Stimulated activated CD4-positive, alpha-beta T cell treated with anti-CD3 and anti-CD28 coated beads, Interleukin-2, amount 100 ng/mL, for 24 hours (primary cell): ENCODE data around the gene PTPRM.
"Not testable (repeated sequence)": the region's sequence is repeated elsewhere in the genome, so short reads cannot be mapped to it uniquely, and the experiment has no call there.

Experiments used
- DNase-seq, 2 donors: peaks; one replicate each; pipeline ENCODE4 v3.0.0-alpha.2; 2020

The PTPRM gene

GRCh38 chr18:8020132-8020846, 453.2 kb downstream of the PTPRM start:
- DNase-seq = no peak

DNA sequence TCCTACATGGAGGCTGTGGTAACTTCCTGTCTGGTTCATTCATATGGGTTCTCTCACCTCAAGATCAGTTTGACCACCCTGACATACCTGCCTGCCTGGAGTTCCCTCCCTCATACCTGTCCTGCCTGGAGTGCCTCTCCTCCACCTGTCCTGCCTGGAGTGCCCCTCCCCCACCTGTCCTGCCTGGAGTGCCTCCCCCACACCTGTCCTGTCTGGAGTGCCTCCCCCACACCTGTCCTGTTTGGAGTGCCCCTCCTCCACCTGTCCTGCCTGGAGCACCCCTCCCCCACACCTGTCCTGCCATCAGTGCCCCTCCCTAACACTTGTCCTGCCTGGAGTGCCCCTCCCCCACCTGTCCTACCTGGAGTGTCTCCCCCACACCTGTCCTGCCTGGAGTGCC, 461.9 kb downstream of the PTPRM start:
- no peak for DNase-seq

DNA sequence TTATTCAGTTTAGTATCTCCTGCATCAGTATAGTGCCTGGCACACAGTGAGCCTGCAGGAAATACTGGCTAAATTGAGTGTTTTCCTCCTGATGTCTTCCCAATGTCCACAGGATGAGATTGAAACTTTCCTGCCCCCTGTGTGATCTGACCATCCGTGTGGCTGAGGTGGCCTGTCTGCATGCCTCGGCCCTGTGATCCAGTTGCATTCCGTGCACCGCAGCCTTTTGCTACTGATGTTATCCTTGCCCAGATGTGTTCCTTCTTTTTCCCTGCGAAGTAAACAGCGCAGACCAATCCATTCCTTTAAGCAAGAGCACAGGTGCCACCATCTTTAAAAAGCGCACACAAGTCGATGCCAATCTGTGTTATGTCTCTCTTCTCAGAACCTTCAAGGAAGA, 462.6 kb downstream of the PTPRM start:
- DNase-seq = no peak

GRCh38 chr18:8030201-8030600, 463.1 kb downstream of the PTPRM start:
- no peak for DNase-seq

DNA sequence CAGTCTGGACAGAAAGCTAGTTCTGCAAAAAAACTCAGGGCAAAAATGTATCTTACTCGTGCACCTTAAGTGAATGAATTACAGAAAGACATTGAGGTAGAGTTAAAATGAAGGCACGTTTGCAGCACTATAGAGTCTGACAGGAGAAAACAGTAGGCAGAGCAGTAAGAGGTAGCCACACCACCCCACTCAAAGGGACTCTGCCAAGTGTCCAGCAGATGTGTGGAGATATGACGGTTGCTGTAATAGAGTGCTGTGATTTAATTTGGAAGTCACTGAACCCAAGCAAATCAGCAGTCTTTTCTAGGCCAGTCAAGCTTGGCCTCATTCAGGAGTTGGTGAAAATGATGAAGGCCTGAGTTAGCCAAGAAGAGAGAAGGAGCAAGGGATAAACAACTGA, 464.4 kb downstream of the PTPRM start:
- DNase-seq = no peak

GRCh38 chr18:8034674-8035073, 467.6 kb downstream of the PTPRM start:
- DNase-seq = no peak

- no peak for DNase-seq
These were observed 469.4 kb downstream of the PTPRM start for GRCh38 chr18:8036551-8036950.

DNA sequence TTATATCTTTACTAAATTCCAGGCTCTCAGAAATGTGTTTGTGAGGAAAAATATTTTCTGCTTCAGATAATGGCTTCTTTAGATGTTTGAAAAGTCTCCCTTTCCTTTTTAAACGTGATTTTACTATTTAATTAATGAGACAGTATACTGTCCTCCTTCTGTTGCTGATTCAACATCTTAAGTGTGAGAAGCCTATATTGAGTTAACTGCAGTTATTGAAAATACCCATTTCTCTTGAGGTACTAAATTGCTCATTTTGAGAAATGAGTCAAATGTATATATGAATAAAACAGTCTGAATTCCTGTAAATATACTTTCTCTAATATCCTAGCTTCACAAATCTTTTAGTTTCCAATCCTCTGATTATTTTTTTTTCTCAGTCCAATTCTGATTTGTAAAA, 470.2 kb downstream of the PTPRM start:
- DNase-seq = no peak

GRCh38 chr18:8040021-8040420, 472.9 kb downstream of the PTPRM start:
- no peak for DNase-seq

DNA sequence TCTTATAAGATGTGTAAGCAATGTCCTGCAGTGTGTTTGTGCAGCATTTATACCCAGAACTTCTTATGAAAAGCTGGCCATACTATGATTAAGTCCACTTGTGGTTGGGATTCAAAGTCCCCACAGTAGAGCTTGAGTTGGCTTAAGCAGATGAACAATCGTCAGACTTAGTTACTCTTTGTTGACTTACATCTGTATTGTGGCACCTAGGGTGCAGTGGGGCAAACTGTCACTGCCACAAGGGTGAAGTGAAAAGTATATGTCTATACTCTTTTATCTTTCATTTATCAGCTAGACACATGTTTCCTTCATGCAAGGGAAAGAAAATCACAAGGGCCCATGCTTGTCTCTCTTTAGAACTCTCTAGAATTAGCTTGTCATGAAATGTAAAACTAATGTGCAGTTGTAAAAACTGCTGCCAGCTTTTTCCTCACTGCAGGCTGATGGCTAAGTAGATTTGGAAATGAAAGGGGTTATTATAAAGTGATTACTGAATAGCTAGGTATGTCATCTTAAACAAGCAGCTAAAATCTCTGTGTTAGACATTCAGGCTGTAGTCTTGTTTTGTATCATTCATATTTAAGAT, 474.5 kb downstream of the PTPRM start:
- DNase-seq = no peak

GRCh38 chr18:8044004-8044403, 476.9 kb downstream of the PTPRM start:
- no peak for DNase-seq

GRCh38 chr18:8045160-8045883, 478.2 kb downstream of the PTPRM start:
- no peak for DNase-seq

- peak; percentile 42 to 45 for DNase-seq
These were observed 478.8 kb downstream of the PTPRM start for GRCh38 chr18:8045884-8046281.

DNA sequence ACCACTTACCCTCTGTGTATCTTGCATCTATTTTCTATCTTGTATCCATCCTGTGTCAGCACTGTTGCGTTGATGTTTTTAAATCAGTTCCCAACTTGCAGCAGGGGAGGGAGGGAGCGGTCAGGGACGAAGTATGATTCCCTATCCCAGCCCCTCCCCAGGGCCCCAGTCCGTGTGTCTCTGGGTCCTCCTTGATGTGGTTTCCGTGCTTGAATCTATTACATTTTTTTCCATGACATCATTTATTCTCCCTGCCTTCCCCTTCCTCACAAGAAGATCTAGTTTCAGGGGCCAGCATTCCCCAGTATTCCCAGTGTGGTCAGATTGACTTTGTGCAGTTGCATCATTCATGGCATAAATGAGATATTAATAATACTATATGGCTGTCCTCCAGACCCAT, 479.3 kb downstream of the PTPRM start:
- no peak for DNase-seq

DNA sequence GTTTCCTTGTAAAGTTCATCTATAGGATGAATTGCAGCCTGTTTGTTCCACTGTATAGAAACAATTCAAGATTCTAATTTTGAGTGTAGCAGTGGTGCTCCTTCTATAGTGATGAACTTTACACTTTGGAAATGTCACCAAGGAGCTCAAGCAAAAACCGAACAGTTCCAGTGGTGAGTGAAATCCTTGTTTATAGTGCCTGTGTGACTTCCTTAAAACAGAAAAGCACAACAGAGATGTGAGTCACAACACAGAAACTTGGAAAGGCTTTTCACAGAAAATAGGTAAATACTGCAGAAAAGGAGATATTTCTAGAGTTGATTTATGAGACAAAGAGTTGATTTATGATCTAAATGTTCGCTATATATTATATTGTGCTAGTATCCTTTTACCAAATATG, 482.0 kb downstream of the PTPRM start:
- DNase-seq = no peak

GRCh38 chr18:8050616-8051329, 483.7 kb downstream of the PTPRM start:
- no peak for DNase-seq

DNA sequence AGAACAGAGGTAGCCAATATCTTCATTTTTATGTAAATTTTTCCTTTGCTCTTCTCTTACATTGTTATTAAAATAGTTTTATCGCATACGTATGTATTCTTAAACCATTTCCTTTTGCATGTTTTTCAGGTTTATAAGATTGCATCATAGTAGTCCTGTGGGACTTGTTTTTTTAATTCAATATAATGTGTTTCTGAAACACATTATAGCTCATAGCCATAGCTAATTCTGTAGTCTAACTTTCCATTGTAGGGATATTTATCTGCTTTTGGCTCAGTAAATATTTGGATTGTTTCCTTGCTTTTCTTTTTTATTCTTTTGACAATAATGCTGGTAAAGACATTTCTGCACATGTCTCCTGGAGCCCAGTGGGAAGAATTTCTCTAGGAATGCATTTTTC, 484.3 kb downstream of the PTPRM start:
- no peak for DNase-seq

GRCh38 chr18:8052237-8052701, 485.2 kb downstream of the PTPRM start:
- DNase-seq = no peak

- DNase-seq = no peak
These were observed 489.6 kb downstream of the PTPRM start for GRCh38 chr18:8056723-8057122.

GRCh38 chr18:8063152-8063551, 496.0 kb downstream of the PTPRM start:
- DNase-seq = not testable (repeated sequence)

- DNase-seq = no peak
These were observed 496.6 kb downstream of the PTPRM start for GRCh38 chr18:8063733-8064132.

DNA sequence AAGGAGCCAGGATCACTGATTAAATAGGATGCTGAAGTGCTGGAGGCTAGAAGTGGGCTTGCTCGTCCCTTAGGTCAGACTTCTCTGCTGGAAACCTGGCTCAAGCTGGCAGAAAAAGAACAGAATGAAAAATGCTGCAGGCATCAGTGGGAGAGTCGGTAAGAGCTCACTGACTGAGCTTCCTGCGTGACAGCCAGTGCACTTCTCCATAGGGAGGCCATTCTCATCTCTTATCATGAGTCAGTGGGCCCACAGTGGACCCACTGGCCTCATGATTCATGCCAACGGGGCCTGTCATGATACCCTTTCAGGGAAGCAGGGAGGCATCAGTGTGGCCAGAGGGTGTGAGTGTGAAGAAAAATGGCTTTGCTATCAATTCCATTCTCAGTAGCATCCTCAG, 498.2 kb downstream of the PTPRM start:
- DNase-seq = no peak

DNA sequence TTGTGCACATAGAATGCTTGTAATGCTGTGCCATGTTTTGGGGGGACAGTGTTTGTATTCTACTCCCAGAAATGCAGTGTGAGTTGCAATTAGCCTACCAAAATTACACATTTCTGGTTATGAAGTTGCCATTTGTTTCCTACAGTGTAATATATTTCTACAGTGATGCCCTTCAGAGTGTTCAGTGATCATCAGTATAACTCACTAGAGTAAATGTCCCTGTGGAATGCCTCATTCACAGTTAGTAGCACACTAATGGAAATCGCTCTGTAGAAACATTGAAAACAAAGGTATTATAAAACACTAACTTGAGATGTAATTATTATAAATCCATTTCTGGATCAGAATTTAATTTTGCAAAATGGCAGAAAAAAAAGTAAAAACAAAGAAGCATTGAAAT, 498.7 kb downstream of the PTPRM start:
- DNase-seq = no peak

DNA sequence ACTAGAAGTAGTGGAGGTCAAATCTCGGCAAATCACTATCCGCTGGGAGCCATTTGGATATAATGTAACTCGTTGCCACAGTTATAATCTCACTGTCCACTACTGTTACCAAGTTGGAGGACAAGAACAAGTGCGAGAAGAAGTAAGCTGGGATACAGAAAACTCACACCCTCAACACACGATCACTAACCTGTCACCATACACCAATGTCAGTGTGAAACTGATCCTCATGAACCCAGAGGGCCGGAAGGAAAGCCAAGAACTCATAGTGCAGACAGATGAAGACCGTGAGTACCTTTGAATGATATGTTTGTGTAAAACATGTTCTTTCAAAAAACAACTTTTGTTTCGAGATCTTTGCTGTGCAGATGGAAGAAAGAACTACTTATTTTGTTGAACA, 502.6 kb downstream of the PTPRM start:
- DNase-seq = no peak
